ENCODE data around the gene NEDD9. TPM values are rescaled to one million over a fixed set of nuclear protein-coding genes. Genes with fewer than 3 reads are reported as not detected.

The NEDD9 gene
- total and polyA plus RNA-seq, 4 donors, result 7.5 to 16.8 (median 11.7) TPM

- Histone ChIP-seq H3K27me3 (ENCODE audit: control insufficient read depth in 4 of 4, insufficient read depth in 4 of 4, low read length in 3 of 4) (no peaks in the 10 kb centered on the region), H3K9me3 (ENCODE audit: control insufficient read depth in 4 of 4, low read length in 3 of 4) (no peaks in the 10 kb centered on the region), H3K4me1 (ENCODE audit: control insufficient read depth in 4 of 4, insufficient read depth in 4 of 4, low read length in 3 of 4) (peaks cover 0 to 8% (median 2%) of the 10 kb centered on the region in 4 donors), H3K36me3 (ENCODE audit: control insufficient read depth in 4 of 4, insufficient read depth in 3 of 4, low read depth in 1 of 4, low read length in 3 of 4) (peaks cover 0 to 2% (median 0%) of the 10 kb centered on the region in 4 donors), H3K4me3 (ENCODE audit: low read depth in 1 of 3, low read length in 3 of 3) (no peak overlapping the region), H3K9ac (ENCODE audit: low read depth in 1 of 2, low read length in 2 of 2) (no peak overlapping the region), H3K27ac (ENCODE audit: low read depth in 1 of 2, low read length in 2 of 2) (no peak overlapping the region)
- no peak for TF ChIP-seq GABPA (IDR thresholded peaks at IDR 0.05 in 1 of 2, conservative IDR thresholded peaks at IDR 0.05 in 1 of 2)
- TF ChIP-seq CTCF (IDR thresholded peaks at IDR 0.05; ENCODE audit: low read depth, low read length, missing input control), result no peak
- TF ChIP-seq YY1 (IDR thresholded peaks at IDR 0.05), result no peak
- no peak for TF ChIP-seq TAF1 (conservative IDR thresholded peaks at IDR 0.05)
- no peak for TF ChIP-seq HNF4G (IDR thresholded peaks at IDR 0.05)
- no peak for TF ChIP-seq HNF4A (conservative IDR thresholded peaks at IDR 0.05)
- no peak for TF ChIP-seq ATF3 (IDR thresholded peaks at IDR 0.05)
- TF ChIP-seq ZBTB33 (IDR thresholded peaks at IDR 0.05), result no peak
- TF ChIP-seq RAD21 (IDR thresholded peaks at IDR 0.05), result no peak
- TF ChIP-seq SP1 (IDR thresholded peaks at IDR 0.05), result no peak
- TF ChIP-seq FOXA1 (IDR thresholded peaks at IDR 0.05), result no peak
- no peak for TF ChIP-seq RXRA (IDR thresholded peaks at IDR 0.05)
- no peak for TF ChIP-seq NR2F2 (IDR thresholded peaks at IDR 0.05)
- no peak for TF ChIP-seq MAX (IDR thresholded peaks at IDR 0.05)
- TF ChIP-seq EGR1 (IDR thresholded peaks at IDR 0.05; ENCODE audit: low read depth in 2 of 2), result no peak
- no peak for TF ChIP-seq FOXA2 (IDR thresholded peaks at IDR 0.05)
- no peak for TF ChIP-seq JUND (IDR thresholded peaks at IDR 0.05)
- TF ChIP-seq REST (IDR thresholded peaks at IDR 0.05), result no peak
- no peak for DNase-seq (ENCODE audit: low spot score)
- WGBS, result 64% methylated on average over 4 of the region's 4 CpGs
Measured at GRCh38 chr6:11212664-11213063, 19.8 kb downstream of the NEDD9 start.

Measured in liver (tissue), 9 donors.